Measurements from ENCODE around the gene PGAP3. TPM values are rescaled to one million over a fixed set of nuclear protein-coding genes. Genes with fewer than 3 reads are reported as not detected.

PGAP3 gene
- total RNA-seq, 4 donors from 2014 or later: 4.6 to 24.8 (median 19.5) TPM

DNA sequence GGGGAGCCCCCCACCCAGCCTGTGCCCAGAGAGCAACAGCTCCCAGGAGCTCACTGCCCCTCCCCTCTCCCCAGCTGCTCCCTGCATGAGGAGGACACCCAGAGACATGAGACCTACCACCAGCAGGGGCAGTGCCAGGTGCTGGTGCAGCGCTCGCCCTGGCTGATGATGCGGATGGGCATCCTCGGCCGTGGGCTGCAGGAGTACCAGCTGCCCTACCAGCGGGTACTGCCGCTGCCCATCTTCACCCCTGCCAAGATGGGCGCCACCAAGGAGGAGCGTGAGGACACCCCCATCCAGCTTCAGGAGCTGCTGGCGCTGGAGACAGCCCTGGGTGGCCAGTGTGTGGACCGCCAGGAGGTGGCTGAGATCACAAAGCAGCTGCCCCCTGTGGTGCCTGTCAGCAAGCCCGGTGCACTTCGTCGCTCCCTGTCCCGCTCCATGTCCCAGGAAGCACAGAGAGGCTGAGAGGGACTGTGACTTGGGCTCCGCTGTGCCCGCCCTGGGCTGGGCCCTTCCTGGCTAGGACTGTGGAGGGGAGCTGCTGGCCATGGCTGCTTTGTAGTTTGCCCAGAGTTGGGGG lies 22.1 kb downstream of the PGAP3 start:
- Histone ChIP-seq H3K4me1 (peaks cover 0 to 19% of the 10 kb centered on the region in 2 donors), H3K27me3 (peaks cover 25 to 34% of the 10 kb centered on the region in 2 donors)
- intact Hi-C loops (cut with DNase I; ENCODE audit: low total_unique reads): no loop called here

DNA sequence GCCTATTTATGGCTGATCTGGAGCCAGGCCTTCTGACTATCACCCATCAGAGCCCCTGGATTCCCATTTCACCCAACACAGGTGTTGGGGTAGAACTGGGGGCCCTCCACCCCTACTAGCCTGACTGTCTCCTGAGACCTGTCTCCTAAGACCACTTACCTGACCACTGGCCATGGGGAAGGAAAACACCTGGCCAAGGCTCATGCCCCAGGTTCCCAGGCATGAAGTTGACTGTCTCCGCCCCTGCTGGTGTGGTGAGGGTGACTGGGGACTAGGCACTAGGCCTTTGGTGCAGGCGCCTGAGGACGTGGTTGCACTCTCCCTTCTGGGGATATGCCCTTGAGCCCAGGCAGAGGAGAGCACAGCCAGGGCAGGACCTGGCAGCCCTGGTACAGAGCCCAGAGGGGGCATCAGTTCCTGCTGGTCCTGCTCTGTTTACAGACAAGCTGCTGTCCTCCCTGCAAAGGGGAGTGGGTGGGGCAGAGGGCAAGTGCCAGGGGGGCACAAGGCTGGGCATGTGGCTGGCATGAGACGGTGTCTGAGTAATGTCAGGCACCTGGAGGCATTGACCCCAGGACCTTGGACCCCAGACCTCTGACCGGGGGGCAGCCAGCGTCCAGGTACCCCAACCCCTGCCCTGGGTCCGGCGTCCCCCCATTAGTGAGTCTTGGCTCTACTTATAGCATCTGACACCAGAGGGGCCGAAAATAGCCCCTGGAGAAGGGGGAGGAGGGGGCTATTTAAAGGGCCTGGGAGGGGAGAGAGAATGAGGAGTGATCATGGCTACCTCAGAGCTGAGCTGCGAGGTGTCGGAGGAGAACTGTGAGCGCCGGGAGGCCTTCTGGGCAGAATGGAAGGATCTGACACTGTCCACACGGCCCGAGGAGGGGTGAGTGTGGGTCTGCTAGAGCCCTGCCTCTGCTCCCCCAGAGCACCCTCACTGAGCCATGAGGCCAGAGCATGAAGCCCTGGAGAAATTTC lies 23.0 kb downstream of the PGAP3 start, which contains the start of gene TCAP:
TSS of gene TCAP (plus strand) at position 769 of the 981 bp plus-strand sequence. CDS start at position 780, 11 bp downstream.
- Histone ChIP-seq H3K27me3 (peaks cover 21 to 27% of the 10 kb centered on the region in 2 donors), H3K27ac (peak within 1 kb of the TSS in 1 of 2 donors; percentile 51), H3K36me3 (no peaks in the 10 kb centered on the region), H3K4me3 (no peak within 1 kb of the TSS), H3K4me1 (peaks cover 0 to 19% of the 10 kb centered on the region in 2 donors), H3K9me3 (no peaks in the 10 kb centered on the region)
- no peak for DNase-seq
- no peak for TF ChIP-seq POLR2A (IDR thresholded peaks at IDR 0.05)
- TF ChIP-seq, protein P1, sequence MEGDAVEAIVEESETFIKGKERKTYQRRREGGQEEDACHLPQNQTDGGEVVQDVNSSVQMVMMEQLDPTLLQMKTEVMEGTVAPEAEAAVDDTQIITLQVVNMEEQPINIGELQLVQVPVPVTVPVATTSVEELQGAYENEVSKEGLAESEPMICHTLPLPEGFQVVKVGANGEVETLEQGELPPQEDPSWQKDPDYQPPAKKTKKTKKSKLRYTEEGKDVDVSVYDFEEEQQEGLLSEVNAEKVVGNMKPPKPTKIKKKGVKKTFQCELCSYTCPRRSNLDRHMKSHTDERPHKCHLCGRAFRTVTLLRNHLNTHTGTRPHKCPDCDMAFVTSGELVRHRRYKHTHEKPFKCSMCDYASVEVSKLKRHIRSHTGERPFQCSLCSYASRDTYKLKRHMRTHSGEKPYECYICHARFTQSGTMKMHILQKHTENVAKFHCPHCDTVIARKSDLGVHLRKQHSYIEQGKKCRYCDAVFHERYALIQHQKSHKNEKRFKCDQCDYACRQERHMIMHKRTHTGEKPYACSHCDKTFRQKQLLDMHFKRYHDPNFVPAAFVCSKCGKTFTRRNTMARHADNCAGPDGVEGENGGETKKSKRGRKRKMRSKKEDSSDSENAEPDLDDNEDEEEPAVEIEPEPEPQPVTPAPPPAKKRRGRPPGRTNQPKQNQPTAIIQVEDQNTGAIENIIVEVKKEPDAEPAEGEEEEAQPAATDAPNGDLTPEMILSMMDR (IDR thresholded peaks at IDR 0.05): no peak
- intact Hi-C loops (cut with DNase I; ENCODE audit: low total_unique reads): no loop called here

More for the DNA sequence above, 22.1 kb downstream of the PGAP3 start:
- H3K4me3 ChIP-seq: no peak overlapping the region
- no peak for DNase-seq
- no peaks in the 10 kb centered on the region for H3K36me3 ChIP-seq
- H3K27ac ChIP-seq: peak overlapping the region in 1 of 2 donors; percentile 14
- H3K9me3 ChIP-seq: no peaks in the 10 kb centered on the region
- TF ChIP-seq, protein P1 (IDR thresholded peaks at IDR 0.05): no peak
- TF ChIP-seq POLR2A (IDR thresholded peaks at IDR 0.05): no peak

DNA sequence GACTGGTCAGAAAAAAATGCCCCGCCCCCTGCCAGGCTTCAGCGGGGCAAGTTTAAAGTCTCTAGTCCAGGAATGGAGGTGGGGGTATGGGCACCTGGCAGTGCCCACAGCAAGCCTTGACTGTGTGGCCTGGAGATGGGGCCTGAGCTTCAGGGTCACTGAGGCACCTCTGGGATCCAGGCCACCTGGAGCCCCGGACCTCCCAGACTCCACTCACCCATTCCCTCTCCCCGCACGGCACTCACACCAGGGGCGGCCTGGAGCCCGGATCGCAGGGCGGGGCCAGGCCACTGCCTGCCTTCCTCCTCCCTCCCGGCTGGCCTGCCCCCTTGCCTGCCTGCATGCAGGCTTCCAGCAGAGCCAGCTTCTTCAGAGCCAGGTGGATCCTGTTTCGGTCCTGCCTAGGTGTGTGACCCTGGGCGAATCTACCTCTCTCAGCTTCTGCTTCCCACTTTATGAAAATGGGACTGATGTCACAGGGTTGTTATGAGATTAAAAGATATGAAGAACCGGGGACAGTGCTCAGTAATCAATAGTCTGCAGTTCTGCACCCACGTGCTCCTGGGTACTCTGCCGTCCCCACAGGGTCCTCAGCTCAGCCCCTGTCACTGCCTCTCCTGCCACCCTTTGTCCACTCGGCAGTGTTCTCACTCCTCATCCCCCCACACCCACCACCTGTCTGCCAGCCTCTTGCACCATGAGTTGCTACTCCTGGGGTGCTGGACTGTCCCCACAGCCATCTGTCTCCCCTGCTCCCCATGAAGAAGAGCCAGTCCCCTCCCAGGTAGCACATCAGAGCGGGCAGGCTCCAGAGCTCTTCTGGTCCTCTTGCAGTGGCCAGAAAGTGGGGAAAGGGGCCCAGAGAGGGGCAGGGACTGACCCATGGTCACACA lies 23.9 kb downstream of the PGAP3 start:
- Histone ChIP-seq H3K27me3 (peaks cover 18 to 19% of the 10 kb centered on the region in 2 donors), H3K9me3 (no peaks in the 10 kb centered on the region), H3K4me1 (peaks cover 0 to 19% of the 10 kb centered on the region in 2 donors), H3K36me3 (no peaks in the 10 kb centered on the region), H3K27ac (peak overlapping the region in 1 of 2 donors; percentile 77), H3K4me3 (no peak overlapping the region)
- no peak for DNase-seq
- TF ChIP-seq, protein P1 (IDR thresholded peaks at IDR 0.05): no peak
- TF ChIP-seq POLR2A (IDR thresholded peaks at IDR 0.05): no peak
- intact Hi-C loops (cut with DNase I; ENCODE audit: low total_unique reads): no loop called here

DNA sequence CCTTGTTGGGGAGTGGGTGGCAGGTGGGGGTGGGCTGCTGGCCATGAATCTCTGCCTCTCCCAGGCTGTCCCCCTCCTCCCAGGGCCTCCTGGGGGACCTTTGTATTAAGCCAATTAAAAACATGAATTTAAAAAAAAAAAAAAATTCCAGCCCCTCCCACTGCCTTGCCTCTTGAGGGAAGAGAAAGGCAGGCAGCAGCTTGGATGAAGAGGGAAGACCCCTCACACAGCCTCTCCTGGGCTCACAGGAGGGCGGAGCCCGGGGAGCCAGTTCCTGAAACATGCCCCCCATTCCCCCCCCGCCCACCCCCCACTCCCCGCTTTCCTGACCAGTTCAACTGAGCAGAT lies 24.5 kb downstream of the PGAP3 start:
- H3K27me3 ChIP-seq: peaks cover 13 to 14% of the 10 kb centered on the region in 2 donors
- no peak for TF ChIP-seq POLR2A (IDR thresholded peaks at IDR 0.05)
- TF ChIP-seq, protein P1 (IDR thresholded peaks at IDR 0.05): no peak
- peaks cover 0 to 14% of the 10 kb centered on the region in 2 donors for H3K4me1 ChIP-seq
- no peaks in the 10 kb centered on the region for H3K36me3 ChIP-seq
- intact Hi-C loops (cut with DNase I; ENCODE audit: low total_unique reads): no loop called here
- no peak overlapping the region for H3K4me3 ChIP-seq
- peak overlapping the region in 1 of 2 donors; percentile 77 for H3K27ac ChIP-seq
- H3K9me3 ChIP-seq: no peaks in the 10 kb centered on the region
- DNase-seq: no peak

Measured in uterus (tissue), 4 donors.